Astrocyte (in vitro differentiated cells and primary cell): ENCODE results near the gene OR13A1.

ENCODE experiments used
- CTCF ChIP-seq: IDR thresholded peaks from 2 replicates; pipeline ENCODE4 v1.5.1; 2011; ENCODE audit warnings: low read depth, mild to moderate bottlenecking, inconsistent platforms, low read length, moderate library complexity; ENCODE audit not compliant: insufficient read depth
- EZH2 ChIP-seq: IDR thresholded peaks from 2 replicates; pipeline ENCODE4 v1.6.1; 2012; ENCODE audit warnings: mild to moderate bottlenecking, low read length, inconsistent platforms; ENCODE audit not compliant: insufficient read depth

DNA sequence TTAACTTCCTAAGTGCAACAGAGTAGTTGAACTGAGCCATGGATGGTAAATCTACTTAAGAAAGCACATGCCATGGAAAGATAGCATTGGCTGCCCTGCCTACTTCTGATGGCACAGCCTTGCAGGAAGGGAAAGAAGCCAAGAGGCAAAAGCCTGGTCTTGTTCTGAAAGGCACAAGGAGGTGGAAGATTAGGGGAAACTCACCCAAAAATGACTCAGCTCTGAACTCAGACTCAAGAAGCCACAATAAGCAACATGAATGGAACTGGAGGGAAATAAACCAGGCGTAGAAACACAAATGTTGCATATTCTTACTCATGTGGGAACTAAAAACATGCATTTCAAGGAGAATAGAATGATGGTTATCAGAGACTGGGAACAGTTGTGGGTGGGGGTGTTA lies 37.8 kb upstream of the OR13A1 start:
- TF ChIP-seq CTCF (no peak), EZH2 (no peak)
